CD4-positive, alpha-beta T cell (primary cell): ENCODE results near the gene RAB44. TPM values are rescaled to one million over a fixed set of nuclear protein-coding genes. Genes with fewer than 3 reads are reported as not detected.
A peak's percentile ranks its signal among the peaks of the same experiment; 100 is the strongest.

Experiments used
- ATAC-seq: fragments of 200-7000 bp; cut with Tn5 transposase; one replicate; pipeline ENCODE4 v1.10.0; 2022; ENCODE audit warnings: mild to moderate bottlenecking; ENCODE audit not compliant: poor library complexity
- CTCF ChIA-PET: fragments of 350-600 bp; sonication (Branson Sonifier 250); formaldehyde crosslinking; loops from one replicate; lab custom pipeline; 2021; ENCODE audit warnings: antibody characterized with exemption, inconsistent platforms; lab: Charles Lee
- POLR2A ChIA-PET: fragments of 350-600 bp; sonication (Branson Sonifier 250); formaldehyde crosslinking; loops from one replicate; lab custom pipeline; 2021; ENCODE audit warnings: antibody characterized with exemption, inconsistent platforms; lab: Charles Lee
- DNase-seq, 14 experiments: peaks; one replicate each; pipeline ENCODE4 v3.0.0-alpha.2; 2013 to 2020; ENCODE audit warnings: mixed read lengths in 2 of 14
- H3K27ac ChIP-seq, 2 donors: one replicate each; pipeline versions ENCODE4 v1.5.1 to v1.7.0; 2013; ENCODE audit warnings: low read length in 2 of 2, low read depth in 1 of 2, mild to moderate bottlenecking in 1 of 2
- H3K27me3 ChIP-seq, 2 experiments: 1 replicate in 1 of 2; 2 replicates in 1 of 2; pipeline versions ENCODE4 v1.6.1 to v1.7.0; 2013; ENCODE audit warnings: low read length in 2 of 2, control low read depth in 1 of 2, mild to moderate bottlenecking in 1 of 2, moderate library complexity in 1 of 2; ENCODE audit not compliant: insufficient read depth in 2 of 2, control insufficient read depth in 1 of 2
- H3K36me3 ChIP-seq: one replicate; pipeline ENCODE4 v1.6.1; 2013; ENCODE audit warnings: low read length, control low read depth; ENCODE audit not compliant: insufficient read depth
- H3K4me1 ChIP-seq: one replicate; pipeline ENCODE4 v1.6.1; 2013; ENCODE audit warnings: low read length, control low read depth; ENCODE audit not compliant: insufficient read depth
- H3K4me3 ChIP-seq: one replicate; pipeline ENCODE4 v1.5.1; 2013; ENCODE audit warnings: mild to moderate bottlenecking, low read length, moderate library complexity
- H3K9me3 ChIP-seq, 2 experiments: 1 replicate in 1 of 2; 2 replicates in 1 of 2; pipeline versions ENCODE4 v1.6.1 to v1.7.0; 2013; ENCODE audit warnings: low read length in 2 of 2, mild to moderate bottlenecking in 2 of 2, control low read depth in 1 of 2, moderate library complexity in 1 of 2; ENCODE audit not compliant: control insufficient read depth in 1 of 2, insufficient read depth in 1 of 2
- H3K27ac Mint-ChIP-seq: one replicate; pipeline ENCODE4 v1.8.0; 2020; ENCODE audit warnings: mixed read lengths
- H3K27me3 Mint-ChIP-seq: one replicate; pipeline ENCODE4 v1.8.0; 2021; ENCODE audit warnings: mixed read lengths
- H3K36me3 Mint-ChIP-seq: one replicate; pipeline ENCODE4 v1.8.0; 2021; ENCODE audit warnings: low read depth, mixed read lengths
- H3K4me1 Mint-ChIP-seq: one replicate; pipeline ENCODE4 v1.8.0; 2021; ENCODE audit warnings: low read depth, mixed read lengths
- H3K4me3 Mint-ChIP-seq: one replicate; pipeline ENCODE4 v1.8.0; 2020; ENCODE audit warnings: mild to moderate bottlenecking, mixed read lengths
- H3K9me3 Mint-ChIP-seq: one replicate; pipeline ENCODE4 v1.8.0; 2020; ENCODE audit warnings: mixed read lengths
- intact Hi-C, 2 experiments: fragments of 100-400 bp; cut with DNase I in 1 of 2; cut with micrococcal nuclease in 1 of 2; formaldehyde crosslinking; loops; one replicate each; pipeline versions ENCODE4 v1.15.1 to v1.9.0; 2023 to 2025; cut with DNase I, micrococcal nuclease
- polyA plus RNA-seq, 2 donors: library from polyadenylated mRNA; unstranded; fragments of 120-200 nt; gene quantifications; one replicate each; pipeline ENCODE4 v1.2.1, GENCODE V29; 2013
- total RNA-seq, 174 experiments: library from RNA in 2 of 174; stranded (reverse) in 2 of 174; gene quantifications; one replicate each; pipeline ENCODE4 v1.2.3 and lab custom pipeline; 2021 to 2026
- TF ChIP-seq, protein P1 (sequence below): fragments of 200-600 bp; IDR thresholded peaks from one replicate; pipeline ENCODE4 v1.8.0; 2022; ENCODE audit warnings: antibody characterized with exemption, mild to moderate bottlenecking

RAB44 gene, protein sequence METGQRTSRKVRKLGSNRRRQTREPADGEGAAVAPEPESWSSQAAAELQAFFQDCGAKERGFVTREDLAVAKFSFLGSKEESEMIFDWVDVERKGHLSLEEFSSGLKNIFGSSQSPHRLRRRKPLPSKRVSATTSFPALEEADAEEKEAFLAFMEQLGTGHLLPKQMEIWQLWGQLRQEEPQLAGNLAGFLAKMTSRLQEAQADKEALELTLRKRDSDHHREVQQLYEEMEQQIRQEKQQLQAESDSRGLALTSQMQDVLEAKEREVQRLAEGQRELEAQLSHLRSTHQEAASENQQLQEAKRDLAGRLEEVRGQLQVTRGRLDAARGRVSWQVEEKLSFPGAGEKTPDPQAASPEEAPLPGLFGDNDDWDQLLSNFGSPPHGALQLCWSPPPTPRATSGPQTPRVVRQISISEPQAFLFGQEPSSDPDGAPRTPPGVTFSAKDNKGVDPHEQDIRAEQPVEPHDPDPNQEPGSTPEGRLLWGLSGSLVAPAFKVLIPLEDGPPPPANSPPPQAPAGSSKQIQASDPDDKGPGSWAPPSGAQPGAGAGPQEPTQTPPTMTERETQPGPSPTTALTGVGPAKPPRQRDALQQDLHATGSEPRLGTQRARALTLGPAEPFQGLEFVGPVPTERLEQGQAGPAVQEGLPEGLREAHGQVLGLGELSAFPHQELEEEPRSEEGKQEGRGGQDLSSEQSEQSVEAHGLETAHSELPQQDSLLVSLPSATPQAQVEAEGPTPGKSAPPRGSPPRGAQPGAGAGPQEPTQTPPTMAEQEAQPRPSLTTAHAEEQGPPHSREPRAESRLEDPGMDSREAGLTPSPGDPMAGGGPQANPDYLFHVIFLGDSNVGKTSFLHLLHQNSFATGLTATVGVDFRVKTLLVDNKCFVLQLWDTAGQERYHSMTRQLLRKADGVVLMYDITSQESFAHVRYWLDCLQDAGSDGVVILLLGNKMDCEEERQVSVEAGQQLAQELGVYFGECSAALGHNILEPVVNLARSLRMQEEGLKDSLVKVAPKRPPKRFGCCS
- under 1 TPM; 0.22 TPM for total RNA-seq
- 0.62 TPM for polyA plus RNA-seq (2013, experiment 1 of 2)
- polyA plus RNA-seq (2013, experiment 2 of 2): 0.41 TPM
- total RNA-seq (lab: John Stamatoyannopoulos, UW): 0 to 8.4 (median 0.26) reads per million in 172 experiments

DNA sequence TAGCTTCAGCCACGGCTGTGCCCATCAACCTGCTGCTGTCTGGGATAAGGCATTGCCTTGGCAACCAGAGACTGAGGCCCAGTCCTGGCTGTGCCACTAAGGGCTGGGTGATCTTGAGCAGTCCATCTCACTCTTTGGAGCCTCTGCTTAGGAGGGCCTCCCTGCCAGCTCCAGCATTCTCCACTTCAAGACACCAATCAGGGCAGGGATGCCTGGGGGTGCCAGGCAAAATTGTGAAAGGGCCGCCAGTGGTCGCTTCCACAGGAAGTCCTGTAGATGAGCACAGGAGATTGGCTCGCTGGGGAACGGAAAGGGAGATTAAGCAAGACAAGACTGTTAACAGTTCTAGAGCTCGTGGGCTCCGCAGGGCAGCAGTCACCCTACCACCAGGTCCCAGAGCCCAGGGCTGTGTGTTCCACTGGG, at the start of gene RAB44:
Gene RAB44, plus strand, starts transcription at position 346 of the 423 bp plus-strand sequence. CDS start 6,410 bp downstream, outside the sequence.
- H3K4me1 Mint-ChIP-seq: peaks cover 4% of the 10 kb centered on the region
- ATAC-seq (no peak), DNase-seq (peak in 2 of 14 experiments; percentile 25 to 32)
- intact Hi-C loops: no loop called here
- Histone ChIP-seq H3K27me3 (no peaks in the 10 kb centered on the region), H3K4me1 (peaks cover 13% of the 10 kb centered on the region), H3K36me3 (no peaks in the 10 kb centered on the region), H3K9me3 (no peaks in the 10 kb centered on the region), H3K27ac (no peak within 1 kb of the TSS), H3K4me3 (no peak within 1 kb of the TSS)
- no peaks in the 10 kb centered on the region for H3K36me3 Mint-ChIP-seq
- H3K4me3 Mint-ChIP-seq: no peak within 1 kb of the TSS
- H3K27ac Mint-ChIP-seq: no peak within 1 kb of the TSS
- CTCF ChIA-PET: no interaction called here
- H3K27me3 Mint-ChIP-seq: no peaks in the 10 kb centered on the region
- no peaks in the 10 kb centered on the region for H3K9me3 Mint-ChIP-seq
- POLR2A ChIA-PET: no interaction called here
- TF ChIP-seq, protein P1, sequence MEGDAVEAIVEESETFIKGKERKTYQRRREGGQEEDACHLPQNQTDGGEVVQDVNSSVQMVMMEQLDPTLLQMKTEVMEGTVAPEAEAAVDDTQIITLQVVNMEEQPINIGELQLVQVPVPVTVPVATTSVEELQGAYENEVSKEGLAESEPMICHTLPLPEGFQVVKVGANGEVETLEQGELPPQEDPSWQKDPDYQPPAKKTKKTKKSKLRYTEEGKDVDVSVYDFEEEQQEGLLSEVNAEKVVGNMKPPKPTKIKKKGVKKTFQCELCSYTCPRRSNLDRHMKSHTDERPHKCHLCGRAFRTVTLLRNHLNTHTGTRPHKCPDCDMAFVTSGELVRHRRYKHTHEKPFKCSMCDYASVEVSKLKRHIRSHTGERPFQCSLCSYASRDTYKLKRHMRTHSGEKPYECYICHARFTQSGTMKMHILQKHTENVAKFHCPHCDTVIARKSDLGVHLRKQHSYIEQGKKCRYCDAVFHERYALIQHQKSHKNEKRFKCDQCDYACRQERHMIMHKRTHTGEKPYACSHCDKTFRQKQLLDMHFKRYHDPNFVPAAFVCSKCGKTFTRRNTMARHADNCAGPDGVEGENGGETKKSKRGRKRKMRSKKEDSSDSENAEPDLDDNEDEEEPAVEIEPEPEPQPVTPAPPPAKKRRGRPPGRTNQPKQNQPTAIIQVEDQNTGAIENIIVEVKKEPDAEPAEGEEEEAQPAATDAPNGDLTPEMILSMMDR: no peak

DNA sequence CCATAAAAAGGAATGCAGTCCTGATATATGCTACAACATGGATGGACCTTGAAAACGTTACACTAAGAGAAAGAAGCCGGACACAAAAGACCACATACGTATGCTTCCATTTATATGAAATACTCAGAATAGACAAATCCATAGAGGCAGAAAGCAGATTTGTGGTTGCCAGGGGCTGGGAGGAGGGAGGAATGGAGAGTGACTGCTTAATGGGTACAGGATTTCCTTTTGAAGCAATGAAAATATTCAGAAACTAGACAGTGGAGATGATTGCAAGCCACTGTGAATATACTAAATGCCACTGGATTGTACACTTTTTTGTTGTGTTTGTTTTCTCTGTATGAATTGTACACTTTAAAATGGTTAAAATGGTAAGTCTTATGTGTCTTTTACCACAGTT, 48.5 kb upstream of the RAB44 start:
- Mint-ChIP-seq H3K9me3 (no peaks in the 10 kb centered on the region), H3K4me1 (no peaks in the 10 kb centered on the region), H3K4me3 (no peak overlapping the region), H3K36me3 (no peaks in the 10 kb centered on the region), H3K27ac (no peak overlapping the region), H3K27me3 (peaks cover 18% of the 10 kb centered on the region)
- Histone ChIP-seq H3K4me1 (peaks cover 2% of the 10 kb centered on the region), H3K27ac (no peak overlapping the region), H3K9me3 (no peaks in the 10 kb centered on the region), H3K36me3 (no peaks in the 10 kb centered on the region), H3K27me3 (no peaks in the 10 kb centered on the region), H3K4me3 (no peak overlapping the region)
- intact Hi-C loops: no loop called here
- DNase-seq: no peak
- ATAC-seq: no peak
- ChIA-PET CTCF (no interaction called here), POLR2A (no interaction called here)
- TF ChIP-seq, protein P1: no peak

DNA sequence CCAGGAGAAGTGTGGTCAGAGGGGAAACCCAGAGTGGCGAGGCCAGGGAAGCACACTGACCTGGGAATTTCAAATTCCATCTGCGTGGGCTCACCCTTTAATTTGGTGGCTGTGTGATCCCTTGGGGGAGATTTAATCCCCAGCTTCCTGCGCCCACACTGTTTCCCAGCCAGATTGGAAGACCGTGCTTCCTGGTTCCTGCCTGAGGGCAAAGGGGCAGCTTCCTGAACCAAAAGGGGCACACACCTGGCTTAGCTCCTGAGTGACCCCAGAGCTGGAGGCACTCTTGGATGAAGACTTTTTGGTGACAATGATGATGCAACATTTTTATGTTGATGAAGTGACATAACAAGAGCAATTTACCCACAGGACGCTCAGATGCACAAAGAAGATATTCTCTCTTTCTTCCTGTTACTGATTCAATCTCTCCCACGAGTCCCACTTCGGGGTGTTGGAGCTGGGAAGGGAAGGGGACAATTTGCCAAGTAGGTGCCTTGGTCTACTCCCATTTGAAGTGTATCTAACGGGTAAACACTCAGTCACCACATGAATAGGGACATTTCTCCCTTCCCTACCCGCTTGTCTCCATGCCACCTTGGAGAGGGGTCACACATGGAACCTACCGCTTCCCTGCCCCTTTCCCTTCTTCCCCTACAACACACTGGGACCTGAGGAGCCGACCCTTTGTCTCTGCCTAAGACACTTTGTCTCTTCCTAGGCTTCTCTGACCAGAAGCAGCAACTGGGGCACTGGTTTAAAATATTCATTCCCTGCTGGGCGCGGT, 47.7 kb upstream of the RAB44 start:
- H3K27me3 Mint-ChIP-seq: peaks cover 19% of the 10 kb centered on the region
- no peak for DNase-seq
- no peak for ATAC-seq
- POLR2A ChIA-PET: no interaction called here
- intact Hi-C loops: no loop called here
- CTCF ChIA-PET: no interaction called here
- peaks cover 0 to 1% of the 10 kb centered on the region in 2 experiments for H3K27me3 ChIP-seq
- H3K4me3 Mint-ChIP-seq: no peak overlapping the region
- H3K4me1 ChIP-seq: no peaks in the 10 kb centered on the region
- no peaks in the 10 kb centered on the region for H3K9me3 Mint-ChIP-seq
- no peaks in the 10 kb centered on the region for H3K36me3 Mint-ChIP-seq
- TF ChIP-seq, protein P1: no peak
- no peak overlapping the region for H3K27ac ChIP-seq
- H3K4me3 ChIP-seq: no peak overlapping the region
- H3K27ac Mint-ChIP-seq: no peak overlapping the region
- no peaks in the 10 kb centered on the region for H3K36me3 ChIP-seq
- no peaks in the 10 kb centered on the region for H3K4me1 Mint-ChIP-seq
- no peaks in the 10 kb centered on the region for H3K9me3 ChIP-seq
